HG03060 (cell line): ENCODE measurements around the gene ERN1.

ENCODE experiments used
- ATAC-seq: cut with Tn5 transposase; IDR thresholded peaks from one replicate; pipeline ENCODE4 v1.9.1; 2021; ENCODE audit warnings: low read depth, moderate number of reproducible peaks; ENCODE audit not compliant: unreplicated experiment

Gene ERN1

GRCh38 chr17:64115822-64116534 lies 14.0 kb downstream of the ERN1 start:
- ATAC-seq, result no peak

GRCh38 chr17:64115043-64115698 lies 14.8 kb downstream of the ERN1 start:
- no peak for ATAC-seq

- ATAC-seq, result no peak
These were observed 16.9 kb downstream of the ERN1 start for GRCh38 chr17:64113006-64113405.

- ATAC-seq, result no peak
These were observed 18.1 kb downstream of the ERN1 start for GRCh38 chr17:64111831-64112230.

GRCh38 chr17:64110379-64111152 lies 19.4 kb downstream of the ERN1 start:
- ATAC-seq, result no peak

- no peak for ATAC-seq
These were observed 20.5 kb downstream of the ERN1 start for GRCh38 chr17:64109400-64109799.

- no peak for ATAC-seq
These were observed 22.3 kb downstream of the ERN1 start for GRCh38 chr17:64107500-64108236.

- no peak for ATAC-seq
These were observed 23.0 kb downstream of the ERN1 start for GRCh38 chr17:64106918-64107317.

- ATAC-seq, result no peak
These were observed 26.3 kb downstream of the ERN1 start for GRCh38 chr17:64103391-64104364.

- no peak for ATAC-seq
These were observed 27.1 kb downstream of the ERN1 start for GRCh38 chr17:64102627-64103390.

GRCh38 chr17:64099543-64099942 lies 30.4 kb downstream of the ERN1 start:
- ATAC-seq, result no peak

- no peak for ATAC-seq
These were observed 32.6 kb downstream of the ERN1 start for GRCh38 chr17:64097196-64097936.

GRCh38 chr17:64096037-64096436 lies 33.9 kb downstream of the ERN1 start:
- ATAC-seq, result no peak

GRCh38 chr17:64095144-64095882 lies 34.6 kb downstream of the ERN1 start:
- no peak for ATAC-seq

- ATAC-seq, result no peak
These were observed 35.5 kb downstream of the ERN1 start for GRCh38 chr17:64094412-64094811.

GRCh38 chr17:64092952-64093451 lies 36.9 kb downstream of the ERN1 start:
- ATAC-seq, result no peak

GRCh38 chr17:64092113-64092512 lies 37.8 kb downstream of the ERN1 start:
- no peak for ATAC-seq
